Measurements from ENCODE around the gene SRPRB.

SRPRB gene

GRCh38 chr3:133840767-133841166 is 35.2 kb downstream of the SRPRB start:
- no peak for DNase-seq (ENCODE audit: low read depth, low spot score)

GRCh38 chr3:133841196-133841595 is 35.6 kb downstream of the SRPRB start:
- no peak for DNase-seq (ENCODE audit: low read depth, low spot score)

GRCh38 chr3:133842158-133842557 is 36.5 kb downstream of the SRPRB start:
- no peak for DNase-seq (ENCODE audit: low read depth, low spot score)

- DNase-seq (ENCODE audit: low read depth, low spot score), result peak; percentile 17
Measured at GRCh38 chr3:133843634-133844033, 38.0 kb downstream of the SRPRB start.

GRCh38 chr3:133845127-133845526 is 39.5 kb downstream of the SRPRB start:
- DNase-seq (ENCODE audit: low read depth, low spot score), result no peak

GRCh38 chr3:133849346-133849745 is 43.7 kb downstream of the SRPRB start:
- no peak for DNase-seq (ENCODE audit: low read depth, low spot score)

- DNase-seq (ENCODE audit: low read depth, low spot score), result no peak
Measured at GRCh38 chr3:133850034-133850433, 44.4 kb downstream of the SRPRB start.

GRCh38 chr3:133851266-133851906 is 45.8 kb downstream of the SRPRB start:
- DNase-seq (ENCODE audit: low read depth, low spot score), result no peak

GRCh38 chr3:133851931-133852330 is 46.3 kb downstream of the SRPRB start:
- no peak for DNase-seq (ENCODE audit: low read depth, low spot score)

- no peak for DNase-seq (ENCODE audit: low read depth, low spot score)
Measured at GRCh38 chr3:133853063-133853924, 47.7 kb downstream of the SRPRB start.

GRCh38 chr3:133853925-133854227 is 48.3 kb downstream of the SRPRB start:
- no peak for DNase-seq (ENCODE audit: low read depth, low spot score)

GRCh38 chr3:133854264-133855001 is 48.8 kb downstream of the SRPRB start:
- no peak for DNase-seq (ENCODE audit: low read depth, low spot score)

GRCh38 chr3:133855002-133855370 is 49.4 kb downstream of the SRPRB start:
- peak; percentile 38 for DNase-seq (ENCODE audit: low read depth, low spot score)

GRCh38 chr3:133855772-133856171 is 50.2 kb downstream of the SRPRB start:
- DNase-seq (ENCODE audit: low read depth, low spot score), result no peak

- no peak for DNase-seq (ENCODE audit: low read depth, low spot score)
Measured at GRCh38 chr3:133856316-133856715, 50.7 kb downstream of the SRPRB start.

- DNase-seq (ENCODE audit: low read depth, low spot score), result no peak
Measured at GRCh38 chr3:133857767-133858166, 52.2 kb downstream of the SRPRB start.

- no peak for DNase-seq (ENCODE audit: low read depth, low spot score)
Measured at GRCh38 chr3:133859381-133860234, 54.0 kb downstream of the SRPRB start.

- DNase-seq (ENCODE audit: low read depth, low spot score), result no peak
Measured at GRCh38 chr3:133860519-133860918, 54.9 kb downstream of the SRPRB start.

- no peak for DNase-seq (ENCODE audit: low read depth, low spot score)
Measured at GRCh38 chr3:133862161-133862560, 56.5 kb downstream of the SRPRB start.

- DNase-seq (ENCODE audit: low read depth, low spot score), result no peak
Measured at GRCh38 chr3:133863911-133864310, 58.3 kb downstream of the SRPRB start.

GRCh38 chr3:133864616-133865015 is 59.0 kb downstream of the SRPRB start:
- no peak for DNase-seq (ENCODE audit: low read depth, low spot score)
